ENCODE measurements around the gene PRKCH. TPM values are rescaled to one million over a fixed set of nuclear protein-coding genes. Genes with fewer than 3 reads are reported as not detected.

The PRKCH gene
- total RNA-seq, 1 donor from 2014 or later = 0.30 TPM

DNA sequence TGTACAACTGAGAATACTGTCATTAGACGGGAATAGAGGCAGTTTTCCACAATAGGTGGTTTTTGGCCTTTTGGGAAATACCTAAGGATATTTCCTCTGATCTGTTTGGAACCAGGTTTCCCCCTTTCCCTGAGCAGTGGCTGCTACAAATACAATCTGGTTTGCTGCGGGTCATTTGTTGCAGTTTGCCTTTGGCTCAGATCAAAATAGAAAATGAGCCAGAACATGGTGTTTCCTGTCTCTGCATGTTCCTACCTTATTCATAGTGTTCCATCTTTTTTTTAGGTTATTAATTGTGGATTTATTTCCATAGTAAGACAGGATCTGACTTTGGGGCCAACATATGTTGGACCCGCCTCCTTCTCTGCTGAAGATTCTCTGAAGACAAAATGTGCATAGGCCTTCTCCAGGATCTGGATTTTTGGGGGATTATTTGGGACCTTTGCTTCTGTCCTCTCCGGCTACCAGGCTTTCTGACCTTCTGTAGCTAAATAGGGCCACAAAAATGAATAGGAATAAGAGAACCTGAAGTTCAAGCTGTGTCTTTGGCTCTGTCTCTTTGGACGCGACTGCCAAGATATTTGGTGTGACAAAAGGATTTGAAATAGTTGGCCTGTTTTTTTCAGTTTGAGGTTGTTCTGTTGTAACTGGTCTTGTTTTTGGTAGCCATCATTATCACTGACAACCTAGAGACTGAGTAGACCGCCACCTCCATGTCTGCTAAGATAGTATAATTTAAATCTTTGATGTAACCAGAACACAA is 146.9 kb downstream of the PRKCH start:
- Mint-ChIP-seq H3K36me3 (ENCODE audit: low read depth) (no peaks in the 10 kb centered on the region), H3K27ac (ENCODE audit: unreplicated experiment) (no peak overlapping the region), H3K4me1 (peaks cover 29% of the 10 kb centered on the region), H3K9me3 (no peaks in the 10 kb centered on the region), H3K27me3 (ENCODE audit: low read depth) (peaks cover 35% of the 10 kb centered on the region), H3K4me3 (no peak overlapping the region)
- TF ChIP-seq, protein P1, sequence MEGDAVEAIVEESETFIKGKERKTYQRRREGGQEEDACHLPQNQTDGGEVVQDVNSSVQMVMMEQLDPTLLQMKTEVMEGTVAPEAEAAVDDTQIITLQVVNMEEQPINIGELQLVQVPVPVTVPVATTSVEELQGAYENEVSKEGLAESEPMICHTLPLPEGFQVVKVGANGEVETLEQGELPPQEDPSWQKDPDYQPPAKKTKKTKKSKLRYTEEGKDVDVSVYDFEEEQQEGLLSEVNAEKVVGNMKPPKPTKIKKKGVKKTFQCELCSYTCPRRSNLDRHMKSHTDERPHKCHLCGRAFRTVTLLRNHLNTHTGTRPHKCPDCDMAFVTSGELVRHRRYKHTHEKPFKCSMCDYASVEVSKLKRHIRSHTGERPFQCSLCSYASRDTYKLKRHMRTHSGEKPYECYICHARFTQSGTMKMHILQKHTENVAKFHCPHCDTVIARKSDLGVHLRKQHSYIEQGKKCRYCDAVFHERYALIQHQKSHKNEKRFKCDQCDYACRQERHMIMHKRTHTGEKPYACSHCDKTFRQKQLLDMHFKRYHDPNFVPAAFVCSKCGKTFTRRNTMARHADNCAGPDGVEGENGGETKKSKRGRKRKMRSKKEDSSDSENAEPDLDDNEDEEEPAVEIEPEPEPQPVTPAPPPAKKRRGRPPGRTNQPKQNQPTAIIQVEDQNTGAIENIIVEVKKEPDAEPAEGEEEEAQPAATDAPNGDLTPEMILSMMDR (conservative IDR thresholded peaks at IDR 0.05) = no peak
- DNase-seq (ENCODE audit: low read depth, low spot score) = no peak

DNA sequence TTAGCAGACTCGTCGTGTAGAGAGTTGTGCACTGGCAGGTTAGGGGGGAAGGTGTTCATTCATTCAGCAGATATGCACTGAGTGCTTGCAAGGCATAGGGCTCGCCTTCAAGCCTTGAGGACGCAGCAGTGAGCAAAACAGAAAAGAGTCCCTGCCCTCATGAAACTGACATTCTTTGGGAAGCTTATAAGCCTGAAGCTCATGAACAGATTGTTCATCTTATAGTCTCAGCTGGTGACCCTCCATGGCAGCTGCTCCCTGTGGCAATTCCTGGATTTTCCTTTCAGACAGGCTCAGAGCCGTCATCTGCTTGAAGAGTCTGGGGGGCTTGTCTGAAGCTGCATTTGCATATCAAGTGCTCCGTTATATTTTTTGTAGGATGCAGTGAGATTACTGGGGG is 148.4 kb downstream of the PRKCH start:
- H3K9me3 Mint-ChIP-seq = no peaks in the 10 kb centered on the region
- peak overlapping the region; percentile 15 for H3K4me3 Mint-ChIP-seq
- no peaks in the 10 kb centered on the region for H3K36me3 Mint-ChIP-seq (ENCODE audit: low read depth)
- no peak overlapping the region for H3K27ac Mint-ChIP-seq (ENCODE audit: unreplicated experiment)
- DNase-seq (ENCODE audit: low read depth, low spot score) = no peak
- peaks cover 30% of the 10 kb centered on the region for H3K27me3 Mint-ChIP-seq (ENCODE audit: low read depth)
- H3K4me1 Mint-ChIP-seq = peaks cover 29% of the 10 kb centered on the region
- TF ChIP-seq, protein P1 (conservative IDR thresholded peaks at IDR 0.05) = no peak

DNA sequence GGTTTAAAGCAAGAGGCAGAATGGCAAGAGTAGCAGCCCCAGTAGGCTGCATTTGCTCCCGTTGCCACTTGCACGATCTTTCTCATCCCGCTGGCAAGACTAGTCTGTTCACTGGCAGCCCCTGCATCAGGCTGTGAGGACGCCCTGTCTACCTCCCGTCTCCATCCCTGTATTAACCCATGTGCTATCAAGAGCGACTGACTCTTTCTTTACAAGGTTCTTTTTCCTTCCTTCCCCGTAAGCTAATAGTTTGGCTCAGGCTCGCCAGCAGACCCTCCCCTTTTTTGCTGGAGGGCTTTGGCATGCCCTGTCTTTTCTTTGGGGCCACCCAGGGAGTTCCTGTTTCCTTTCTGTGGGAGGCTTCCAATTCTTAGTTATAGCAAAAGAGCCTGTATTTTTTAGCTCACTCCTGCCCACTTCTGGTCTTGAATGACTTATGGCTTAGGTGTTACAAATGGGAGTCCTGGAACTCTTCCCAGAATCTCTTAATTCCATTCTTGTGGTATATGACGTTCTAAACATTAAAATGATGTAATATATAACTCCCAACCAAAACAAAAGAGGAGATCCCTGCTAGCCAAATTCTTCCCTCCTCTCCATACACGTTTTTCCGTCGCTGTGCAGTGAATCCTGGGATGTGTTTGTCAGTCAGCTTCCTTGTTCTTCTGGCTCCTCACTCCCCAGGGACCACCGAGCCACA is 149.0 kb downstream of the PRKCH start:
- H3K9me3 Mint-ChIP-seq = no peaks in the 10 kb centered on the region
- H3K27me3 Mint-ChIP-seq (ENCODE audit: low read depth) = peaks cover 31% of the 10 kb centered on the region
- H3K27ac Mint-ChIP-seq (ENCODE audit: unreplicated experiment) = no peak overlapping the region
- H3K36me3 Mint-ChIP-seq (ENCODE audit: low read depth) = no peaks in the 10 kb centered on the region
- TF ChIP-seq, protein P1 (conservative IDR thresholded peaks at IDR 0.05) = no peak
- DNase-seq (ENCODE audit: low read depth, low spot score) = no peak
- peaks cover 33% of the 10 kb centered on the region for H3K4me1 Mint-ChIP-seq
- peak overlapping the region; percentile 15 for H3K4me3 Mint-ChIP-seq

DNA sequence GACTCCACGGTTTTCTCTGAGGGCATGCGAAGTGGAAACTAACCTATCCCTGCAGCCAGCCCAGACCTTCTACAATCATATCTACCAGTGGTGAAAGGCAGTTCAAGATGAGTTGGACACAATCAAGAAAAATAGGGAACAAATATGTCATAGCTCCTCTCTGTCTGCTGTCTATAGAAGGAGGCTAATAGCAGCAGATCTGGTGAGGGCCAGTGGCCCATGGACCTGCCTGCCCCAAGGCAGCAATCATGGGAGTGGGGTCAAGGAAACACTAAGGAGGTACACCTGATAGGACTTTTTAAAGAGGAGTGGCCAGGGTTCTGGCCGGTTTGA is 149.5 kb downstream of the PRKCH start:
- no peak overlapping the region for H3K27ac Mint-ChIP-seq (ENCODE audit: unreplicated experiment)
- no peak for DNase-seq (ENCODE audit: low read depth, low spot score)
- H3K27me3 Mint-ChIP-seq (ENCODE audit: low read depth) = peaks cover 31% of the 10 kb centered on the region
- H3K9me3 Mint-ChIP-seq = no peaks in the 10 kb centered on the region
- TF ChIP-seq, protein P1 (conservative IDR thresholded peaks at IDR 0.05) = no peak
- no peaks in the 10 kb centered on the region for H3K36me3 Mint-ChIP-seq (ENCODE audit: low read depth)
- no peak overlapping the region for H3K4me3 Mint-ChIP-seq
- H3K4me1 Mint-ChIP-seq = peaks cover 34% of the 10 kb centered on the region

DNA sequence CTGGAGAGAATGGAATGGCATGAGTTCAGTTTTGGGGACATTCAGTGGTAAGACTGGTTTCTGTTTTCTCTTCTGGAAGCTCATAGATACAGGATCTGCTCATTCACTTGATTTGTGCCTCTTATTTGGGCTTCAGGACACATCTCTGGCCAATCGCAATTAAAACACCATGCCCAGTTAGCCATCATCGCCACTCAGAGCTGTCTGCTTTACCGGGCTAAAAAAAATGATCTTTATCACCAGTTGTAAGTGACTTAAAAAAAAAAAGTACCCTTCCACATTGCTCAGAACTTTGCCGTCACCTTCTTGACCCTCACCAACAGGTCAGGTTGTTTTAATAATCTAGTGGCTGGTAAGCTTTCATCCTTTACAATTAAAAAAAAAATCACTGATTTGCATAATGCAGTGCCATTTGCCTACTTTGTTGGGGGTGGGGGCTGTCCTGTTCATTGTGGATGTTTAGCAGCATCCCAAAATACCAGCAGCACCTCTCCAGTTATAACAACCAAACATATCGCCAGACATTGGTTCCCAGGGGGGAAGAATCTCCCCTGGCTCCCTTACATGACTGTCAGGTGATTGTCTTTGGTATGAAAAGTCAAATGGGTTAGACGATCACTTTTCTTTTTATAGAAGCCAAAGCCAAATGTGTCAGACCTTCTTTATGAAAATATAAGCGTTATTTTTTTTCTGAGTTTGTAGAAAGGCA is 150.1 kb downstream of the PRKCH start:
- Mint-ChIP-seq H3K9me3 (no peaks in the 10 kb centered on the region), H3K4me3 (no peak overlapping the region), H3K4me1 (peaks cover 38% of the 10 kb centered on the region), H3K36me3 (ENCODE audit: low read depth) (no peaks in the 10 kb centered on the region), H3K27ac (ENCODE audit: unreplicated experiment) (no peak overlapping the region), H3K27me3 (ENCODE audit: low read depth) (peaks cover 31% of the 10 kb centered on the region)
- DNase-seq (ENCODE audit: low read depth, low spot score) = no peak
- TF ChIP-seq, protein P1 (conservative IDR thresholded peaks at IDR 0.05) = no peak
